Raji (cell line): ENCODE results near the gene EYA4.

Source experiments
- POLR2A ChIP-seq: IDR thresholded peaks from 2 replicates; pipeline ENCODE4 v1.6.1; 2011; ENCODE audit warnings: low read depth, low read length, control low read depth; ENCODE audit not compliant: insufficient read depth

Gene EYA4

GRCh38 chr6:133392641-133393040 lies 151.5 kb downstream of the EYA4 start:
- no peak for TF ChIP-seq POLR2A

- no peak for TF ChIP-seq POLR2A
These were observed 152.7 kb downstream of the EYA4 start for GRCh38 chr6:133393891-133394290.

- no peak for TF ChIP-seq POLR2A
These were observed 153.5 kb downstream of the EYA4 start for GRCh38 chr6:133394630-133395029.

GRCh38 chr6:133396233-133396983 lies 155.3 kb downstream of the EYA4 start:
- TF ChIP-seq POLR2A: no peak

- TF ChIP-seq POLR2A: no peak
These were observed 155.8 kb downstream of the EYA4 start for GRCh38 chr6:133396984-133397348.

GRCh38 chr6:133399426-133399825 lies 158.3 kb downstream of the EYA4 start:
- TF ChIP-seq POLR2A: no peak

GRCh38 chr6:133404151-133404550 lies 163.0 kb downstream of the EYA4 start:
- TF ChIP-seq POLR2A: no peak

GRCh38 chr6:133404728-133405127 lies 163.6 kb downstream of the EYA4 start:
- TF ChIP-seq POLR2A: no peak

- TF ChIP-seq POLR2A: no peak
These were observed 166.4 kb downstream of the EYA4 start for GRCh38 chr6:133407320-133408100.

GRCh38 chr6:133408132-133408531 lies 167.0 kb downstream of the EYA4 start:
- no peak for TF ChIP-seq POLR2A

GRCh38 chr6:133408543-133408942 lies 167.4 kb downstream of the EYA4 start:
- TF ChIP-seq POLR2A: no peak

GRCh38 chr6:133410638-133411435 lies 169.7 kb downstream of the EYA4 start:
- no peak for TF ChIP-seq POLR2A

GRCh38 chr6:133411757-133412156 lies 170.6 kb downstream of the EYA4 start:
- TF ChIP-seq POLR2A: no peak

GRCh38 chr6:133415262-133415661 lies 174.1 kb downstream of the EYA4 start:
- TF ChIP-seq POLR2A: no peak

GRCh38 chr6:133418108-133418507 lies 177.0 kb downstream of the EYA4 start:
- TF ChIP-seq POLR2A: no peak

- no peak for TF ChIP-seq POLR2A
These were observed 182.1 kb downstream of the EYA4 start for GRCh38 chr6:133423242-133423641.
